Measurements from ENCODE around the gene TPPP3. TPM values are rescaled to one million over a fixed set of nuclear protein-coding genes. Genes with fewer than 3 reads are reported as not detected.
"Not testable (repeated sequence)": the region's sequence is repeated elsewhere in the genome, so short reads cannot be mapped to it uniquely, and the experiment has no call there.

TPPP3 gene
- total RNA-seq, 2 donors from 2014 or later, result 0.16 TPM; not detected in 1

DNA sequence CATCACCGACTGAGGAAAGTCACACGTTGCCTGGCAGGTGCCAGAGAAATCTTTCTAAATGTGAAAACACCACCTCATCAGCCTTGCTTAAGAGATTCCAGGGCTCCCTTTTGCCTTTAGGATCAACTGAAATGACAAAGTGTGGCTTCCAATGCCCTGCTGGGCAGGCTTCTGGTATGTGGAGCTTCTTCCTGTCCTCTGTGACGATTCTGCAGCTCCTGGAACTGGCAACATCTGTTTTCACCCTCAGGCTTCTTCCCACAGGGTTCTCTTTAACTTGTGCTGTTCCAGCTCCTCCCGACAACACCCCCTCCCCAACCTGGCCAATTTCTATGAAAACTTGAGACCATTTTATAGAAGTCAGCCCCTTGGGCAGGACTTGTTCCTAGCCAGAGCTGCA lies 27.7 kb upstream of the TPPP3 start:
- no peak for ATAC-seq (replicated peaks in 1 of 2)

GRCh38 chr16:67419931-67420330 lies 26.6 kb upstream of the TPPP3 start:
- Mint-ChIP-seq H3K4me3 (no peak overlapping the region), H3K36me3 (ENCODE audit: insufficient read depth in 2 of 2) (no peaks in the 10 kb centered on the region), H3K4me1 (ENCODE audit: low read depth) (peaks cover 11% of the 10 kb centered on the region), H3K9me3 (no peaks in the 10 kb centered on the region), H3K27me3 (ENCODE audit: low read depth) (peaks cover 32% of the 10 kb centered on the region), H3K27ac (no peak overlapping the region)
- no peak for DNase-seq
- no peak for ATAC-seq (replicated peaks in 1 of 2)

More for the DNA sequence above, 27.7 kb upstream of the TPPP3 start:
- no peak for DNase-seq
- Mint-ChIP-seq H3K9me3 (no peaks in the 10 kb centered on the region), H3K27ac (no peak overlapping the region), H3K36me3 (ENCODE audit: insufficient read depth in 2 of 2) (no peaks in the 10 kb centered on the region), H3K4me3 (no peak overlapping the region), H3K27me3 (ENCODE audit: low read depth) (peaks cover 22% of the 10 kb centered on the region), H3K4me1 (ENCODE audit: low read depth) (peaks cover 5% of the 10 kb centered on the region)

GRCh38 chr16:67419502-67419901 lies 26.2 kb upstream of the TPPP3 start:
- H3K4me1 Mint-ChIP-seq (ENCODE audit: low read depth), result peaks cover 11% of the 10 kb centered on the region
- H3K27me3 Mint-ChIP-seq (ENCODE audit: low read depth), result peaks cover 35% of the 10 kb centered on the region
- DNase-seq, result no peak
- no peaks in the 10 kb centered on the region for H3K36me3 Mint-ChIP-seq (ENCODE audit: insufficient read depth in 2 of 2)
- no peak overlapping the region for H3K4me3 Mint-ChIP-seq
- no peak for ATAC-seq (replicated peaks in 1 of 2)
- no peaks in the 10 kb centered on the region for H3K9me3 Mint-ChIP-seq
- H3K27ac Mint-ChIP-seq, result no peak overlapping the region

DNA sequence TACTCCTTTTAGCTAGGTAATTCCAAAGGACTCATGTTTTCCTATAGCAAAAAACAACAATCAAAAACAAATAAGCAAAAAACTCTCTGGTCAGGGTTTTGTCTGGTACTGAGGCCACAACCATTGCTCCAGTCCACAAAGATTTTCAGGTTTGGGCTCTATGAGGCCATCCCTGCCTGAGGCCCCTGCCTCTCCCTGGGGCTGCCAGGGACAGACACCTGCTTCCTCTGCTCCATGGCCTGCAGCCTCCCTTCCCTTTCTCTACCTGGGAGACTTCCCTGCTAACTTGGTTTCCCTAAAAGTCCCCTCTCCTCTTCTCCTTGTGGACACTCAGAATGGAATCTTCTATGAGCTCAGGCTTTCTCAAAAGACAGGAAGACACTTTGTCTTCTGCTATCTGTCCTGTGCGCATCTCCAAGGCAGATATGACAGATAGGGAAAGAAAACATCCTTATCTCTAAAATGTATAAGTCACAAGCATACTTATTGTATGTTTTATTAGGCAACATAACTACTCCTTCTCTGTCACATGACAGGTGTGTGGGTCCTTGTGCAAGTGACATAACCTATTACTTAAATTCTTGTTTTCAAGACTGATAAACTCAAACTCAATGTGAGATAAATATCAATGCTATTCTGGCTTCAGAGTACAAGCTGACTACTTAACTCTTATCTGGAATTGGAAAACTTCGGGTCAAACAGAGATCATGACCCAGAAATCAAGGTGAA lies 24.2 kb upstream of the TPPP3 start:
- ATAC-seq (replicated peaks in 1 of 2), result no peak
- no peaks in the 10 kb centered on the region for H3K36me3 Mint-ChIP-seq (ENCODE audit: insufficient read depth in 2 of 2)
- DNase-seq, result no peak
- peaks cover 50% of the 10 kb centered on the region for H3K27me3 Mint-ChIP-seq (ENCODE audit: low read depth)
- no peaks in the 10 kb centered on the region for H3K9me3 Mint-ChIP-seq
- H3K27ac Mint-ChIP-seq, result no peak overlapping the region
- H3K4me3 Mint-ChIP-seq, result peak overlapping the region; percentile 11 to 19
- H3K4me1 Mint-ChIP-seq (ENCODE audit: low read depth), result peaks cover 11% of the 10 kb centered on the region

DNA sequence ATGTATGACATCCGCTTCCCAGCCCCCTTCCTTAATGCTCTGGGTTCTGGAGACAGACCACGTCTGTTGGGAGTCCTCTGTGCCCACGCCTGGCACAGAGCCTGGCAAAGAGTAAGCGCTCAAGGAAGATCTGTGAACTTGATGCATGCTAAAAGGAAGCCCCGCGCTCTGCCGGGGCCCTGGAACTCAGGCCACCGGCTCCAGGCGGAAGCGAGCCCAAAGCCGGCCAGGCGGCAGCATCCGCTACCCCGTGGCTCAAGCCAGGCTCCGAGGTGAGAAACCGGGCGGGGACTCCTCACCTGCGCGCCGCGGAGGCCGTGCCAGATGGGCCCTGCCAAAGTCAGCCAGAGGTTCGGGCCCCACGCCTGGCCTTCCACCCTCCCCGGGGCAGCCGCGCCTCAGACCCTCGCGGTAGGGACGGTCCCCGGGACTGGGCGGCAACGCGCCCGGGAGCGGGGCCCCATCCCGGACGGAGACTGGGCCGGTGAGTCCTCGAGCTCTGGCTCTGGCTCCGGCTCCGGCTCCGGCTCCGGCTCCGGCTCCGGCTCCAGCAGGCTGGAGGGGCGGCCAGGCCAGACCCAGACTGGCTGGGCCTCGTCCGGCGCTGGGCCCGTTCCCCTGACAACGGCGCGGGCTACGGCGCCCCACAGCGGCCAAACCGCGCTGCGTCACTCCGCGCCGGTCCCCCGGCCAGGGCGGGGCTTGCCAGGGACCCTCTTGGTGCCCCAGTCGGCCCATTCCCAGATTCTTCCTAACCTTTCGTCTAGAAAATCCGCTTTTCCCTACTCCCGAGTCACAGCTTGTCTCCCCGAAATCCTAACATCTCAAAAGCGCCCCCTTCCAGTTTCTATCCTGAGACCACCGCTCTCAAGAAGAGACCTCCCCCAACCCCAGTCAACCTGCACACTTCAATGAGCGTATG lies 22.8 kb upstream of the TPPP3 start, which contains the start of gene ZDHHC1:
Gene ZDHHC1 (minus strand): TSS at position 606 of the 922 bp plus-strand sequence. CDS start 8,702 bp downstream, outside the sequence.
- Mint-ChIP-seq H3K36me3 (ENCODE audit: insufficient read depth in 2 of 2) (no peaks in the 10 kb centered on the region), H3K4me3 (peak within 1 kb of the TSS; percentile 81 to 89), H3K4me1 (ENCODE audit: low read depth) (peaks cover 11% of the 10 kb centered on the region), H3K27ac (no peak within 1 kb of the TSS), H3K27me3 (ENCODE audit: low read depth) (peaks cover 52% of the 10 kb centered on the region), H3K9me3 (no peaks in the 10 kb centered on the region)
- peak; percentile 96 to 98 for ATAC-seq (replicated peaks in 1 of 2)
- DNase-seq, result peak; percentile 70 to 80

- H3K27ac Mint-ChIP-seq; ATAC-seq (replicated peaks in 1 of 2): not testable (repeated sequence)
Measured at GRCh38 chr16:67415421-67415820, 22.1 kb upstream of the TPPP3 start.

DNA sequence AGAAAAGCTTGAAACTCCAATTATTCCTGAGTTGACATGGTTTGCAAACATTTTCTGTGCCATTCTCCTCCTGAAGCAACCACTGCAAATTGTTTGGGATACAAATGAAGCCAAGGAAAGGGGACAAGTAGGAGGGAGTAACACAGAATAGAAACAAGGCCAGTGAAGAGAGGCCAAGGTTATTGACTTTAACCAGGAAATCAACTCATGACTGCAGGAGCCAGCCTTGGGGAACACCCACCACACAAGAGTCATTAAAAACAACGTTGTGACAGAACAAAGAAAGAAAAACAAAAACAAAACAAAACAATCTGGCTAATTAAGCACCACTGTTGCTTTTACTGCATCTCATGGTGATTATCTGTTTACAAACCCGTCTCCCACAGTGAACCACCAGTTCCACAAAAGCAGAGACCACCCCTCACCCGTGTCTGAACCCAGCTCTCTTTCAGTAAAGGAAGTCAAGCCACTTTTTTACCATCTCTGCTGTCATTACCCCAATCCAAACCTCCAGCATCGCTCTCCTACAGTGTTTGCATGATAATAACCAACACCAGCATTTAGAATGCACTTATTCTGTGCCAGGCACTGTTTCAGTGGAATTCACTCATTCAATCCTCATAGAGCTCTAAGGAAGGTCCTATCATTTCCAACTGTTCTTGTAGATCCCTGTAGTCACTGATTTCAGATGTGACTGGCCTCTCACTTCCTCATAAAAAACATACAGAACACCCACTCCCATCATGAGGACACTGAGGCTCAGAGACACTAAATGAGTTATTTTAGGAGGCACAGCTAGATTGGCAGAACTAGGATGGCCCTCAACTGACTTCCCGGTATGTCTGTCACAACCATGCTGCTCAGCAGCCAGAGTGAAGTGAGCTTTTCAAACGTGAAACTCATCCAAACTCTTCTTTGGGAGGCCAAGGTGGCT lies 20.9 kb upstream of the TPPP3 start:
- Mint-ChIP-seq H3K4me3 (no peak overlapping the region), H3K9me3 (no peaks in the 10 kb centered on the region), H3K27me3 (ENCODE audit: low read depth) (peaks cover 51% of the 10 kb centered on the region), H3K4me1 (ENCODE audit: low read depth) (peaks cover 11% of the 10 kb centered on the region), H3K36me3 (ENCODE audit: insufficient read depth in 2 of 2) (no peaks in the 10 kb centered on the region), H3K27ac (no peak overlapping the region)
- no peak for DNase-seq
- no peak for ATAC-seq (replicated peaks in 1 of 2)

More at GRCh38 chr16:67415421-67415820, 22.1 kb upstream of the TPPP3 start:
- not testable (repeated sequence) for H3K9me3 Mint-ChIP-seq; DNase-seq; H3K36me3 Mint-ChIP-seq (ENCODE audit: insufficient read depth in 2 of 2)
- H3K4me1 Mint-ChIP-seq (ENCODE audit: low read depth), result peaks cover 11% of the 10 kb centered on the region
- peak overlapping the region; percentile 66 to 67 for H3K4me3 Mint-ChIP-seq
- H3K27me3 Mint-ChIP-seq (ENCODE audit: low read depth), result peaks cover 57% of the 10 kb centered on the region

- Mint-ChIP-seq H3K27me3 (ENCODE audit: low read depth) (peaks cover 44% of the 10 kb centered on the region), H3K4me3 (no peak overlapping the region), H3K27ac (no peak overlapping the region), H3K9me3 (no peaks in the 10 kb centered on the region), H3K36me3 (ENCODE audit: insufficient read depth in 2 of 2) (no peaks in the 10 kb centered on the region), H3K4me1 (ENCODE audit: low read depth) (peaks cover 11% of the 10 kb centered on the region)
- DNase-seq, result no peak
- no peak for ATAC-seq (replicated peaks in 1 of 2)
Measured at GRCh38 chr16:67412294-67412693, 19.0 kb upstream of the TPPP3 start.

DNA sequence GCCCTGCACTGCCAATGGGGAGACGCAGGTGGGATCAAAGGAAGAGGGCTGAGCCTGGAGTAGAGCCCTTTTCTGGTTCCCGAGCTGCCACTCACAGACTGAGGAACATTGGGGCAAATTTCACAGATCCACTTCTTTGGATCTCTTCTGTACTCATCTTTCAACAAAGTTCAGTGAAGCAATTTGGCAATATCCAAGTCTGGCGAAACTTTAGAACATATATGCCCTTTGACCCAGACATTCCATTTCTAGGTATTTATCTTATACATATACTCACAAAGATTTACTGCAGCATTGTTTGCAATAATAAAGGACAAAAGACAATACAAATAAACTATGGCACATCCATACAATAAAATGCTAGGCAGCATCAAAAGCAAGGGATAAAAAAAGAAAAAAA lies 18.0 kb upstream of the TPPP3 start:
- Mint-ChIP-seq H3K9me3 (no peaks in the 10 kb centered on the region), H3K27me3 (ENCODE audit: low read depth) (peaks cover 35% of the 10 kb centered on the region), H3K4me3 (no peak overlapping the region), H3K36me3 (ENCODE audit: insufficient read depth in 2 of 2) (no peaks in the 10 kb centered on the region), H3K4me1 (ENCODE audit: low read depth) (peaks cover 6% of the 10 kb centered on the region), H3K27ac (no peak overlapping the region)
- no peak for DNase-seq
- ATAC-seq (replicated peaks in 1 of 2), result no peak

- DNase-seq (no peak), ATAC-seq (replicated peaks in 1 of 2) (no peak)
- no peaks in the 10 kb centered on the region for H3K36me3 Mint-ChIP-seq (ENCODE audit: insufficient read depth in 2 of 2)
- no peaks in the 10 kb centered on the region for H3K4me1 Mint-ChIP-seq (ENCODE audit: low read depth)
- no peaks in the 10 kb centered on the region for H3K9me3 Mint-ChIP-seq
- H3K27me3 Mint-ChIP-seq (ENCODE audit: low read depth), result peaks cover 24% of the 10 kb centered on the region
- H3K27ac Mint-ChIP-seq, result no peak overlapping the region
- H3K4me3 Mint-ChIP-seq, result no peak overlapping the region
Measured at GRCh38 chr16:67409631-67410030, 16.3 kb upstream of the TPPP3 start.

GRCh38 chr16:67407788-67408452 lies 14.6 kb upstream of the TPPP3 start:
- Mint-ChIP-seq H3K27me3 (ENCODE audit: low read depth) (peaks cover 7% of the 10 kb centered on the region), H3K9me3 (no peaks in the 10 kb centered on the region), H3K4me1 (ENCODE audit: low read depth) (no peaks in the 10 kb centered on the region), H3K27ac (no peak overlapping the region), H3K4me3 (no peak overlapping the region), H3K36me3 (ENCODE audit: insufficient read depth in 2 of 2) (no peaks in the 10 kb centered on the region)
- DNase-seq (no peak), ATAC-seq (replicated peaks in 1 of 2) (no peak)

DNA sequence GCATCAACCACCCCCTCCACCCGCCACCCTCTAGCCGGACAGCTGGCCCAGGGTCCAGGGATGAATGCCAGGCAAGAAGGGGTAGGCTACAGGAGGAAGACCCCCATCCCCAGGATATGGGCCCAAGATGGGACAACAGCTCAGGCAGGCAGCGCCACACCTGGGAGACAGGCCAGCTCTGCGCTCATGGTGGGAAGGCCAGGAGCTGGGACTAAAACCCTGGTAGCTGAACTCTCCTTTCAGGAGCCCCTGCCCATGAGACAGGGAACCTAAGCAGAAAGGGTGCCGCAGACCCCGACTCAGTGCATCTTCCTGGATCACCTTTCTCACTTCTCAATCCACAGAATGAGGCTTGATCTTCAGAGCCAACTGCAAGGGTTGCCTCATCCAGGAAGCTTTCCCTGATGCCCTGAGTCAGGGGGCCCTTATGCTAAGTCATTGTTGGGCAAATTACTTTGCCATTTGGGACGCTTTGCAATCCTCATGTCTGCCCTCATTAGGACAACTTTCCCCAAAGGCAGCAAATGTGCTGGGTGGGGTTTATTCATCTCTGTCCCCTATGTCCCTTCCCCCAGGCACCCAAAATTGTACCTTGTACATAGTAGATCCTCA lies 14.0 kb upstream of the TPPP3 start:
- no peak for ATAC-seq (replicated peaks in 1 of 2)

More for the DNA sequence above, 14.0 kb upstream of the TPPP3 start:
- Mint-ChIP-seq H3K9me3 (no peaks in the 10 kb centered on the region), H3K4me3 (no peak overlapping the region), H3K4me1 (ENCODE audit: low read depth) (no peaks in the 10 kb centered on the region), H3K27me3 (ENCODE audit: low read depth) (peaks cover 8% of the 10 kb centered on the region), H3K27ac (no peak overlapping the region), H3K36me3 (ENCODE audit: insufficient read depth in 2 of 2) (no peaks in the 10 kb centered on the region)
- no peak for DNase-seq

All from activated T-cell treated with anti-CD3 and anti-CD28 coated beads, Interleukin-2, amount 50 U/mL, for 72 hours (primary cell).